Measurements from ENCODE around the gene AHRR. TPM values are rescaled to one million over a fixed set of nuclear protein-coding genes. Genes with fewer than 3 reads are reported as not detected.
"Not testable (repeated sequence)": the region's sequence is repeated elsewhere in the genome, so short reads cannot be mapped to it uniquely, and the experiment has no call there.

Gene AHRR
- total RNA-seq, 1 donor from 2014 or later = 10.5 TPM

GRCh38 chr5:484556-484955 is 163.0 kb downstream of the AHRR start:
- no peak overlapping the region for H3K4me2 ChIP-seq (ENCODE audit: low read length)
- DNase-seq (ENCODE audit: low read depth) (no peak), FAIRE-seq (no peak)
- H4K20me1 ChIP-seq (ENCODE audit: insufficient read depth, low read length) = no peaks in the 10 kb centered on the region
- H3K9me3 ChIP-seq (ENCODE audit: insufficient read depth, low read depth, low read length) = no peaks in the 10 kb centered on the region
- no peak overlapping the region for H3K9ac ChIP-seq (ENCODE audit: low read length)
- no peaks in the 10 kb centered on the region for H3K79me2 ChIP-seq (ENCODE audit: insufficient read depth, low read length)
- TF ChIP-seq EZH2 (IDR thresholded peaks at IDR 0.05; ENCODE audit: insufficient read depth, low read length) (no peak), CTCF (IDR thresholded peaks at IDR 0.05; ENCODE audit: insufficient read depth, low read depth, low read length) (no peak)
- Mint-ChIP-seq H3K9me3 (ENCODE audit: unreplicated experiment) (no peaks in the 10 kb centered on the region), H3K4me3 (ENCODE audit: unreplicated experiment) (no peak overlapping the region), H3K4me1 (ENCODE audit: low read depth, unreplicated experiment) (no peaks in the 10 kb centered on the region), H3K36me3 (ENCODE audit: low read depth, unreplicated experiment) (no peaks in the 10 kb centered on the region), H3K27me3 (ENCODE audit: low read depth, unreplicated experiment) (peaks cover 13% of the 10 kb centered on the region), H3K27ac (ENCODE audit: unreplicated experiment) (no peak overlapping the region)
- H3K4me1 ChIP-seq (ENCODE audit: insufficient read depth, low read length) = no peaks in the 10 kb centered on the region
- H2AFZ ChIP-seq (ENCODE audit: low read depth, low read length) = no peak overlapping the region
- no peak overlapping the region for H3K27ac ChIP-seq (ENCODE audit: low read depth, low read length)
- no peak overlapping the region for H3K4me3 ChIP-seq (ENCODE audit: insufficient read depth, low read depth, low read length)
- no peaks in the 10 kb centered on the region for H3K27me3 ChIP-seq (ENCODE audit: insufficient read depth, low read length)
- H3K36me3 ChIP-seq (ENCODE audit: insufficient read depth, low read length) = no peaks in the 10 kb centered on the region

GRCh38 chr5:485113-485945 is 163.8 kb downstream of the AHRR start:
- no peak overlapping the region for H3K27ac ChIP-seq (ENCODE audit: low read depth, low read length)
- DNase-seq (ENCODE audit: low read depth) (no peak), FAIRE-seq (no peak)
- peaks cover 17% of the 10 kb centered on the region for H3K27me3 Mint-ChIP-seq (ENCODE audit: low read depth, unreplicated experiment)
- no peak overlapping the region for H3K9ac ChIP-seq (ENCODE audit: low read length)
- no peak overlapping the region for H2AFZ ChIP-seq (ENCODE audit: low read depth, low read length)
- H3K79me2 ChIP-seq (ENCODE audit: insufficient read depth, low read length) = no peaks in the 10 kb centered on the region
- H3K36me3 ChIP-seq (ENCODE audit: insufficient read depth, low read length) = no peaks in the 10 kb centered on the region
- no peak overlapping the region for H3K27ac Mint-ChIP-seq (ENCODE audit: unreplicated experiment)
- no peaks in the 10 kb centered on the region for H3K9me3 ChIP-seq (ENCODE audit: insufficient read depth, low read depth, low read length)
- TF ChIP-seq CTCF (IDR thresholded peaks at IDR 0.05; ENCODE audit: insufficient read depth, low read depth, low read length) (no peak), EZH2 (IDR thresholded peaks at IDR 0.05; ENCODE audit: insufficient read depth, low read length) (no peak)
- H3K4me1 Mint-ChIP-seq (ENCODE audit: low read depth, unreplicated experiment) = no peaks in the 10 kb centered on the region
- H3K27me3 ChIP-seq (ENCODE audit: insufficient read depth, low read length) = no peaks in the 10 kb centered on the region
- no peaks in the 10 kb centered on the region for H3K36me3 Mint-ChIP-seq (ENCODE audit: low read depth, unreplicated experiment)
- H3K4me1 ChIP-seq (ENCODE audit: insufficient read depth, low read length) = no peaks in the 10 kb centered on the region
- no peak overlapping the region for H3K4me2 ChIP-seq (ENCODE audit: low read length)
- no peak overlapping the region for H3K4me3 ChIP-seq (ENCODE audit: insufficient read depth, low read depth, low read length)
- H4K20me1 ChIP-seq (ENCODE audit: insufficient read depth, low read length) = no peaks in the 10 kb centered on the region
- H3K4me3 Mint-ChIP-seq (ENCODE audit: unreplicated experiment) = no peak overlapping the region
- H3K9me3 Mint-ChIP-seq (ENCODE audit: unreplicated experiment) = no peaks in the 10 kb centered on the region

GRCh38 chr5:485946-486491 is 164.5 kb downstream of the AHRR start:
- Mint-ChIP-seq H3K4me1 (ENCODE audit: low read depth, unreplicated experiment) (no peaks in the 10 kb centered on the region), H3K36me3 (ENCODE audit: low read depth, unreplicated experiment) (no peaks in the 10 kb centered on the region), H3K27ac (ENCODE audit: unreplicated experiment) (no peak overlapping the region), H3K9me3 (ENCODE audit: unreplicated experiment) (no peaks in the 10 kb centered on the region), H3K27me3 (ENCODE audit: low read depth, unreplicated experiment) (peaks cover 18% of the 10 kb centered on the region), H3K4me3 (ENCODE audit: unreplicated experiment) (no peak overlapping the region)
- Histone ChIP-seq H3K27ac (ENCODE audit: low read depth, low read length) (no peak overlapping the region), H3K27me3 (ENCODE audit: insufficient read depth, low read length) (no peaks in the 10 kb centered on the region), H3K79me2 (ENCODE audit: insufficient read depth, low read length) (no peaks in the 10 kb centered on the region), H3K4me3 (ENCODE audit: insufficient read depth, low read depth, low read length) (no peak overlapping the region), H4K20me1 (ENCODE audit: insufficient read depth, low read length) (no peaks in the 10 kb centered on the region), H3K9me3 (ENCODE audit: insufficient read depth, low read depth, low read length) (no peaks in the 10 kb centered on the region), H3K4me1 (ENCODE audit: insufficient read depth, low read length) (no peaks in the 10 kb centered on the region), H3K9ac (ENCODE audit: low read length) (no peak overlapping the region), H3K36me3 (ENCODE audit: insufficient read depth, low read length) (no peaks in the 10 kb centered on the region), H2AFZ (ENCODE audit: low read depth, low read length) (no peak overlapping the region), H3K4me2 (ENCODE audit: low read length) (no peak overlapping the region)
- FAIRE-seq = no peak
- TF ChIP-seq CTCF (IDR thresholded peaks at IDR 0.05; ENCODE audit: insufficient read depth, low read depth, low read length) = no peak
- TF ChIP-seq EZH2 (IDR thresholded peaks at IDR 0.05; ENCODE audit: insufficient read depth, low read length) = no peak
- DNase-seq (ENCODE audit: low read depth) = no peak

- not testable (repeated sequence) for H3K4me1 ChIP-seq (ENCODE audit: insufficient read depth, low read length); H3K9ac ChIP-seq (ENCODE audit: low read length); H3K4me3 Mint-ChIP-seq (ENCODE audit: unreplicated experiment); H3K9me3 ChIP-seq (ENCODE audit: insufficient read depth, low read depth, low read length); H3K27ac Mint-ChIP-seq (ENCODE audit: unreplicated experiment); FAIRE-seq; H3K79me2 ChIP-seq (ENCODE audit: insufficient read depth, low read length); H3K27me3 ChIP-seq (ENCODE audit: insufficient read depth, low read length); H2AFZ ChIP-seq (ENCODE audit: low read depth, low read length); H3K4me2 ChIP-seq (ENCODE audit: low read length); H3K36me3 Mint-ChIP-seq (ENCODE audit: low read depth, unreplicated experiment); H3K4me1 Mint-ChIP-seq (ENCODE audit: low read depth, unreplicated experiment); H3K36me3 ChIP-seq (ENCODE audit: insufficient read depth, low read length); H3K9me3 Mint-ChIP-seq (ENCODE audit: unreplicated experiment); H3K27ac ChIP-seq (ENCODE audit: low read depth, low read length); H4K20me1 ChIP-seq (ENCODE audit: insufficient read depth, low read length); H3K4me3 ChIP-seq (ENCODE audit: insufficient read depth, low read depth, low read length); DNase-seq (ENCODE audit: low read depth)
- H3K27me3 Mint-ChIP-seq (ENCODE audit: low read depth, unreplicated experiment) = peaks cover 16% of the 10 kb centered on the region
These were observed 165.1 kb downstream of the AHRR start for GRCh38 chr5:486597-486996.
